Measurements from ENCODE around the gene NCOA5.

NCOA5 gene

DNA sequence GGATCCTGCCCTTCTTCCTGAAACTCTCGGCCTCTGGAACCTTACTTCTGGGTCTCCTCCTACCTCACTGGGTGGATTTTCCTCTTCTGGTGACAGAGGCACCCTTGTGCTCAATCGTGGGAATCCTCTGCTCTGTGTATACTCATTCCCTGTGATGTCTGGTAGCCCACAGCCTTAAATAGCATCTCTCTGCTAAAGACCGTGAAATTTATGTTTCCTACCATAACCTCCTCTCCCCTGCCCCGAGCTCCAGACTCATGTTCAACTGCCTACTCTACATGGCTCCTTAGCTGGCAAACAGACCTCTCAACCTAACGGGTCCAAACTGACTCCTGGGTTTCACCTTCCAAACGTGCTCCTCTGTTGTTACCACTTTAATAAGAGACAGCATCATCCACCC lies 71.2 kb downstream of the NCOA5 start:
- no peak for DNase-seq (ENCODE audit: extremely low read depth in 1 of 2, low read depth in 1 of 2)

GRCh38 chr20:46018112-46018511 lies 71.7 kb downstream of the NCOA5 start:
- no peak for DNase-seq (ENCODE audit: extremely low read depth in 1 of 2, low read depth in 1 of 2)

- DNase-seq (ENCODE audit: extremely low read depth in 1 of 2, low read depth in 1 of 2) = no peak
Observed at GRCh38 chr20:46017272-46017671, 72.5 kb downstream of the NCOA5 start.

DNA sequence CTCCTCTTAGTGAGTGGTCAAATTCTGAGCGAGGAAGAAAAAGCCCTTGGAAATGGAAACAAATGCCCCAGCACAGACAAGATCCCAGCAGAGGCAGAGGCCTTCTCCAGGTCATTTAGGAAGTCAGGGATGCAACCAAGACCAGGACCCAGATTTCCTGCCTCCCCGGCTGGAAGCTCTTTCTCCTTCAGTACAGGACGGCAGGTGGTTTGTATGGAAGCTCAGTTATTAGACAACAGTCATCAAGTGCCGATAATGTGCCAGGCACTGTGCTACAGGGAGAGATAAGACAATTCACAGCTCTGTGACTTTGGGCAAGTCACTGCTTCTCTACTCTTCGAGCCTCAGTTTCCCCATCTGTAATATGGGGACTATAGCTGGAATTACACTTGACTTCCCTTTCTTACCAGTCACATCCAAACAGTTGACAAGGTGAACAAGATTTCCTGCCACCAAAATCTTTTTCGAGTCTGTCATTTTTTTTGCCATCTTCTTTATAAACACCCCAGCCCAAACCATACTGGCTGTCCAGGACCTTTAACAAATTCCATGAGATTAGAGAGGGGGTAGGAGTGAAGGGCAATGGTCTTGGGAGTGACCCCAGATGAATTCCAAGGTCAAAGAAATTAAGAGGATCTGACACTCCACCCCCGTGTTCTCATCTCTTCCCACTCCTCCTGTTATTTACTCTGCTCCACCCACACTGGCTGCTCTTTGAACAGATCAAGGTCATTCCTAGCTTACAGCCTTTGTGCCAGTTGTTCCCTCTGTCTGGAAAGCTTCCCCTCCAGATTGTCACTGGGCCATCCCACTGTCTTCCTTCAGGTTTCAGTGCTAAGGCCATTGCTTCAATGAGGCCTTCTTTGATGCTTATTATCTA lies 75.0 kb downstream of the NCOA5 start:
- no peak for DNase-seq (ENCODE audit: extremely low read depth in 1 of 2, low read depth in 1 of 2)

GRCh38 chr20:46013829-46014516 lies 75.8 kb downstream of the NCOA5 start:
- peak in 1 of 2 donors; percentile 45 for DNase-seq (ENCODE audit: extremely low read depth in 1 of 2, low read depth in 1 of 2)

DNA sequence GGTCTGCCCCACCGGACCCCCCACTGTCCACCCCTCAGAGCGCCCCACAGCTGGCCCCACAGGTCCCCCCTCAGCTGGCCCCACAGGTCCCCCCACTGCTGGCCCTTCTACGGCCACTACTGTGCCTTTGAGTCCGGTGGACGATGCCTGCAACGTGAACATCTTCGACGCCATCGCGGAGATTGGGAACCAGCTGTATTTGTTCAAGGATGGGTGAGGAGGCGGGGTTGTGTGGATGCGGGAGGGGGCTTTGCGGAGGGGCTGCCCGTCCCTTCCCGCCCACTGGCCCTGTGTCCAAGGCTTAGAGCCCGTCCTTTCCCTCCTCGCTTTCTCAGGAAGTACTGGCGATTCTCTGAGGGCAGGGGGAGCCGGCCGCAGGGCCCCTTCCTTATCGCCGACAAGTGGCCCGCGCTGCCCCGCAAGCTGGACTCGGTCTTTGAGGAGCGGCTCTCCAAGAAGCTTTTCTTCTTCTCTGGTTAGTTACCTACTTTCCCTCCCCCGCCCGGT lies 76.4 kb downstream of the NCOA5 start:
- no peak for DNase-seq (ENCODE audit: extremely low read depth in 1 of 2, low read depth in 1 of 2)

DNA sequence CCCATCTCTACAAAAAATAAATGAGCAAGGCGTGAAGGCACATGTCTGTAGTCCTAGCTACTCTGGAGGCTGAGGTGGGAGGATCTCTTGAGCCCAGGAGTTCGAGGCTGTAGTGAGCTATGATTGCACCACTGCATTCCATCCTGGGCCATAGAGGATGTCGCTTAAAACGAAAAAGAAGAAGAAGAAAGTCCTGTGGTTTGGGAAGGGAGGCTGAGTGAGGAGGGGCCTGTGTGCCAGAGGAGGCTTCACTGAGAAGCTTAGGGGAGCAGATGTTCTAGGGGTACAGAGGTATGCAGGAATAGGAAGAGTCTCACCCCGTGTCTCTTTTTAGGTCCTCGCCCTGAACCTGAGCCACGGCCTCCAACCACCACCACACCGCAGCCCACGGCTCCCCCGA lies 76.8 kb downstream of the NCOA5 start:
- no peak for DNase-seq (ENCODE audit: extremely low read depth in 1 of 2, low read depth in 1 of 2)

DNA sequence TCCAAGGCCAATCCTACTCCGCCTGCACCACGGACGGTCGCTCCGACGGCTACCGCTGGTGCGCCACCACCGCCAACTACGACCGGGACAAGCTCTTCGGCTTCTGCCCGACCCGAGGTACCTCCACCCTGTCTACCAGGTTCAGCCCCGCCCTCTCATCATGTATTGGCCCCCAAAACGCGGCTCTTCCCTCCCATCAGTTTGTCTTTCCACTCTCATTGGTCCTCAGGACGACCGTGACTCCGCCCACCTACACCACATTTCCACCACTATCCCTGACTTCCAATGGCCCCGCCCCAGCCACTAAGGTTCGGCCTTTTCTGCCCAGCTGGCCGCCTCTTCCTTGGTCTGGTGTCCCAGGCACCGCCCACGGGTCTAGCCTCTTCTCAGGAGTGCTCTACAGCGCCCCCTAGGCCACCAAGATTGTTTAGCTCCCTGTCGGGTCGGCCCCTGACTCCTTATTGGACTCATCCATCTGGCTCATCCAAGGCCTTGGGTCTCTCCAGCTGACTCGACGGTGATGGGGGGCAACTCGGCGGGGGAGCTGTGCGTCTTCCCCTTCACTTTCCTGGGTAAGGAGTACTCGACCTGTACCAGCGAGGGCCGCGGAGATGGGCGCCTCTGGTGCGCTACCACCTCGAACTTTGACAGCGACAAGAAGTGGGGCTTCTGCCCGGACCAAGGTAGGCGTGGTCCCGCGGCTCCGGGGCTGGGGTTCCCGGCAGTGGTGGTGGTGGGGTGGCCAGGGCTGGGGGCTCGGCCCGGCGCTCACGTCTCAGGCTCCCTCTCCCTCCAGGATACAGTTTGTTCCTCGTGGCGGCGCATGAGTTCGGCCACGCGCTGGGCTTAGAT lies 77.9 kb downstream of the NCOA5 start:
- DNase-seq (ENCODE audit: extremely low read depth in 1 of 2, low read depth in 1 of 2) = no peak

Data from stimulated activated CD8-positive, alpha-beta memory T cell treated with anti-CD3 and anti-CD28 coated beads, Interleukin-7, amount 100 ng/mL, for 48 hours (primary cell).